CD14-positive monocyte (primary cell): ENCODE data around the gene MYOZ3. TPM values are rescaled to one million over a fixed set of nuclear protein-coding genes. Genes with fewer than 3 reads are reported as not detected.

Experiments used
- DNase-seq, 3 donors: peaks; one replicate each; pipeline ENCODE4 v3.0.0-alpha.2; 2011 to 2022
- H2AFZ ChIP-seq: 2 replicates; pipeline ENCODE4 v1.6.0; 2012; ENCODE audit warnings: mild to moderate bottlenecking, low read depth, low read length, inconsistent platforms; ENCODE audit not compliant: insufficient read depth, poor library complexity, severe bottlenecking
- H3K27ac ChIP-seq, 2 donors: 1 replicate in 1 of 2; 2 replicates in 1 of 2; pipeline ENCODE4 v1.5.1; 2012 to 2013; ENCODE audit warnings: low read length in 2 of 2, control low read depth in 1 of 2, inconsistent platforms in 1 of 2, low read depth in 1 of 2, mild to moderate bottlenecking in 1 of 2
- H3K27me3 ChIP-seq, 2 donors: one replicate each; pipeline versions ENCODE4 v1.6.0 to v1.6.1; 2011 to 2013; ENCODE audit warnings: low read length in 2 of 2; ENCODE audit not compliant: control insufficient read depth in 2 of 2, insufficient read depth in 2 of 2
- H3K36me3 ChIP-seq, 2 donors: replicated peaks in 1 of 2; 1 replicate in 1 of 2; 2 replicates in 1 of 2; pipeline versions ENCODE4 v1.5.1 to v1.6.1; 2012 to 2013; ENCODE audit warnings: low read length in 2 of 2, control low read depth in 1 of 2, inconsistent platforms in 1 of 2, mild to moderate bottlenecking in 1 of 2; ENCODE audit not compliant: insufficient read depth in 2 of 2, control insufficient read depth in 1 of 2
- H3K4me1 ChIP-seq, 2 donors: 1 replicate in 1 of 2; 2 replicates in 1 of 2; pipeline versions ENCODE4 v1.5.1 to v1.6.1; 2012 to 2013; ENCODE audit warnings: low read length in 2 of 2, control low read depth in 1 of 2, inconsistent platforms in 1 of 2, mild to moderate bottlenecking in 1 of 2, moderate library complexity in 1 of 2; ENCODE audit not compliant: insufficient read depth in 2 of 2, control insufficient read depth in 1 of 2
- H3K4me2 ChIP-seq: replicated peaks from 2 replicates; pipeline ENCODE3; 2012; ENCODE audit warnings: low read length, moderate library complexity, mild to moderate bottlenecking; ENCODE audit not compliant: poor library complexity, severe bottlenecking; ENCODE audit errors: extremely low read depth
- H3K4me3 ChIP-seq, 3 experiments: fragments of 200-600 bp in 1 of 3; sonication (generic) in 1 of 3; replicated peaks in 1 of 3; 1 replicate in 2 of 3; 2 replicates in 1 of 3; pipeline ENCODE4 v1.5.1; 2011 to 2013; ENCODE audit warnings: low read length in 3 of 3, mild to moderate bottlenecking in 3 of 3, control low read depth in 2 of 3, low read depth in 2 of 3, inconsistent platforms in 1 of 3, moderate library complexity in 1 of 3
- H3K79me2 ChIP-seq: 2 replicates; pipeline ENCODE4 v1.6.0; 2012; ENCODE audit warnings: mild to moderate bottlenecking, control low read depth, inconsistent platforms, low read length, moderate library complexity; ENCODE audit not compliant: insufficient read depth
- H3K9ac ChIP-seq: 2 replicates; pipeline ENCODE4 v1.6.0; 2017; ENCODE audit warnings: low read length, mild to moderate bottlenecking; ENCODE audit not compliant: insufficient read depth, poor library complexity, severe bottlenecking
- H3K9me3 ChIP-seq, 2 donors: replicated peaks in 1 of 2; 1 replicate in 1 of 2; 2 replicates in 1 of 2; pipeline versions ENCODE4 v1.5.1 to v1.6.1; 2012 to 2013; ENCODE audit warnings: low read length in 2 of 2, control low read depth in 1 of 2; ENCODE audit not compliant: control insufficient read depth in 1 of 2, insufficient read depth in 1 of 2
- H4K20me1 ChIP-seq: 2 replicates; pipeline ENCODE4 v1.6.0; 2012; ENCODE audit warnings: mild to moderate bottlenecking, low read length, control low read depth, moderate library complexity; ENCODE audit not compliant: insufficient read depth
- H3K27ac Mint-ChIP-seq, 7 donors: one replicate each; pipeline ENCODE4 v1.8.0; 2020; ENCODE audit warnings: mild to moderate bottlenecking in 7 of 7, mixed read lengths in 7 of 7, moderate library complexity in 6 of 7, inconsistent platforms in 2 of 7
- H3K27me3 Mint-ChIP-seq, 3 donors: one replicate each; pipeline ENCODE4 v1.8.0; 2021 to 2022; ENCODE audit warnings: low read depth in 3 of 3, mild to moderate bottlenecking in 3 of 3, mixed read lengths in 3 of 3, moderate library complexity in 3 of 3, inconsistent platforms in 1 of 3
- H3K36me3 Mint-ChIP-seq, 2 donors: one replicate each; pipeline ENCODE4 v1.8.0; 2020; ENCODE audit warnings: mixed read lengths in 2 of 2, inconsistent platforms in 1 of 2, mild to moderate bottlenecking in 1 of 2
- H3K4me1 Mint-ChIP-seq: one replicate; pipeline ENCODE4 v1.8.0; 2020; ENCODE audit warnings: mild to moderate bottlenecking, mixed read lengths
- H3K4me3 Mint-ChIP-seq, 2 donors: one replicate each; pipeline ENCODE4 v1.8.0; 2020; ENCODE audit warnings: mild to moderate bottlenecking in 2 of 2, mixed read lengths in 2 of 2, moderate library complexity in 1 of 2
- H3K9me3 Mint-ChIP-seq, 7 donors: one replicate each; pipeline ENCODE4 v1.8.0; 2020 to 2022; ENCODE audit warnings: mixed read lengths in 7 of 7, mild to moderate bottlenecking in 6 of 7, moderate library complexity in 6 of 7, inconsistent platforms in 2 of 7
- CTCF ChIP-seq: fragments of 200-600 bp; IDR thresholded peaks from one replicate; pipeline ENCODE4 v1.8.0; 2022; ENCODE audit warnings: antibody characterized with exemption, mild to moderate bottlenecking
- WGBS: methylation state at CpG from one replicate; pipeline ENCODE4 v1.1.5; 2013; ENCODE audit warnings: missing lambda C conversion rate; ENCODE audit not compliant: insufficient coverage; 5-methylcytosine and 5-hydroxymethylcytosine counted together
- intact Hi-C, 2 donors: fragments of 100-400 bp; cut with micrococcal nuclease; formaldehyde crosslinking; loops; one replicate each; pipeline versions ENCODE4 v1.15.0 to v1.15.1; 2023
- polyA plus RNA-seq, 3 donors: library from polyadenylated mRNA; depleted of rRNA in 1 of 3; unstranded in 2 of 3; stranded (reverse) in 1 of 3; fragments of 300-500 nt in 2 of 3; fragments of >200 nt in 1 of 3; fragmentation: Illumina TruSeq in 2 of 3; gene quantifications; 1 replicate in 2 of 3; 2 replicates in 1 of 3; pipeline ENCODE4 v1.2.3, GENCODE V29; 2012 to 2021

Gene MYOZ3
- polyA plus RNA-seq, 3 donors = not detected

- Histone ChIP-seq H3K9ac (no peak overlapping the region), H4K20me1 (no peaks in the 10 kb centered on the region), H3K4me2 (no peak overlapping the region), H3K9me3 (no peaks in the 10 kb centered on the region), H3K4me1 (peaks cover 3 to 6% of the 10 kb centered on the region in 2 donors), H3K27me3 (peaks cover 0 to 7% of the 10 kb centered on the region in 2 donors), H2AFZ (no peak overlapping the region), H3K79me2 (no peaks in the 10 kb centered on the region), H3K36me3 (no peaks in the 10 kb centered on the region), H3K27ac (no peak overlapping the region), H3K4me3 (no peak overlapping the region)
- Mint-ChIP-seq H3K4me1 (peaks cover 14% of the 10 kb centered on the region), H3K36me3 (no peaks in the 10 kb centered on the region), H3K27me3 (peaks cover 4 to 9% (median 7%) of the 10 kb centered on the region in 3 donors), H3K4me3 (no peak overlapping the region), H3K9me3 (peaks cover 0 to 2% (median 0%) of the 10 kb centered on the region in 7 donors), H3K27ac (no peak overlapping the region)
- DNase-seq = no peak
- TF ChIP-seq CTCF = no peak
- WGBS = 93% methylated on average over 9 of the region's 9 CpGs
- intact Hi-C loops = no loop called here
Measured at GRCh38 chr5:150630461-150631325, 30.4 kb upstream of the MYOZ3 start.

GRCh38 chr5:150631326-150631701, 29.7 kb upstream of the MYOZ3 start:
- Mint-ChIP-seq H3K27ac (peak overlapping the region in 1 of 7 donors; percentile 57), H3K36me3 (no peaks in the 10 kb centered on the region), H3K4me3 (no peak overlapping the region), H3K27me3 (peaks cover 1 to 7% (median 4%) of the 10 kb centered on the region in 3 donors), H3K9me3 (peaks cover 0 to 2% (median 0%) of the 10 kb centered on the region in 7 donors), H3K4me1 (peaks cover 11% of the 10 kb centered on the region)
- no peaks in the 10 kb centered on the region for H3K79me2 ChIP-seq
- no peaks in the 10 kb centered on the region for H4K20me1 ChIP-seq
- no peak overlapping the region for H3K27ac ChIP-seq
- 93% methylated on average over 3 of the region's 6 CpGs for WGBS
- H3K9ac ChIP-seq = no peak overlapping the region
- H3K4me2 ChIP-seq = no peak overlapping the region
- peaks cover 3 to 6% of the 10 kb centered on the region in 2 donors for H3K4me1 ChIP-seq
- TF ChIP-seq CTCF = no peak
- no peak overlapping the region for H3K4me3 ChIP-seq
- H3K36me3 ChIP-seq = no peaks in the 10 kb centered on the region
- H3K9me3 ChIP-seq = no peaks in the 10 kb centered on the region
- H3K27me3 ChIP-seq = peaks cover 0 to under 1% of the 10 kb centered on the region in 2 donors
- no peak overlapping the region for H2AFZ ChIP-seq
- no peak for DNase-seq
- intact Hi-C loops = no loop called here
